Adrenal gland (tissue), 5 donors: ENCODE results near the gene SYT1.

Experiments
- CTCF ChIP-seq, 6 experiments: fragments of 450-650 bp in 4 of 6; fragments of 200-600 bp in 2 of 6; sonication (generic) in 1 of 6; IDR thresholded peaks; 1 replicate in 5 of 6; 2 replicates in 1 of 6; pipeline versions ENCODE4 v1.5.1 to v1.8.0; 2016 to 2021; ENCODE audit warnings: antibody characterized with exemption in 6 of 6, mild to moderate bottlenecking in 2 of 6, moderate library complexity in 1 of 6
- POLR2A ChIP-seq, 2 donors: fragments of 450-650 bp; IDR thresholded peaks; one replicate each; pipeline ENCODE4 v1.6.1; 2017; ENCODE audit warnings: antibody characterized with exemption in 2 of 2, mild to moderate bottlenecking in 2 of 2, moderate library complexity in 1 of 2
- donor health status: DM: no; HTN: no; CAD: no.

GRCh38 chr12:79124385-79124784 is 259.8 kb downstream of the SYT1 start:
- no peak for TF ChIP-seq POLR2A (IDR thresholded peaks at IDR 0.05)
- TF ChIP-seq CTCF (IDR thresholded peaks at IDR 0.05), result no peak
